Astrocyte (in vitro differentiated cells and primary cell): ENCODE measurements around the gene DNAH14.

Experiments
- EZH2 ChIP-seq: IDR thresholded peaks from 2 replicates; pipeline ENCODE4 v1.6.1; 2012; ENCODE audit warnings: mild to moderate bottlenecking, low read length, inconsistent platforms; ENCODE audit not compliant: insufficient read depth
- TF ChIP-seq, protein P1 (sequence below): IDR thresholded peaks from 2 replicates; pipeline ENCODE4 v1.5.1; 2011; ENCODE audit warnings: low read depth, mild to moderate bottlenecking, inconsistent platforms, low read length, moderate library complexity; ENCODE audit not compliant: insufficient read depth

- TF ChIP-seq, protein P1, sequence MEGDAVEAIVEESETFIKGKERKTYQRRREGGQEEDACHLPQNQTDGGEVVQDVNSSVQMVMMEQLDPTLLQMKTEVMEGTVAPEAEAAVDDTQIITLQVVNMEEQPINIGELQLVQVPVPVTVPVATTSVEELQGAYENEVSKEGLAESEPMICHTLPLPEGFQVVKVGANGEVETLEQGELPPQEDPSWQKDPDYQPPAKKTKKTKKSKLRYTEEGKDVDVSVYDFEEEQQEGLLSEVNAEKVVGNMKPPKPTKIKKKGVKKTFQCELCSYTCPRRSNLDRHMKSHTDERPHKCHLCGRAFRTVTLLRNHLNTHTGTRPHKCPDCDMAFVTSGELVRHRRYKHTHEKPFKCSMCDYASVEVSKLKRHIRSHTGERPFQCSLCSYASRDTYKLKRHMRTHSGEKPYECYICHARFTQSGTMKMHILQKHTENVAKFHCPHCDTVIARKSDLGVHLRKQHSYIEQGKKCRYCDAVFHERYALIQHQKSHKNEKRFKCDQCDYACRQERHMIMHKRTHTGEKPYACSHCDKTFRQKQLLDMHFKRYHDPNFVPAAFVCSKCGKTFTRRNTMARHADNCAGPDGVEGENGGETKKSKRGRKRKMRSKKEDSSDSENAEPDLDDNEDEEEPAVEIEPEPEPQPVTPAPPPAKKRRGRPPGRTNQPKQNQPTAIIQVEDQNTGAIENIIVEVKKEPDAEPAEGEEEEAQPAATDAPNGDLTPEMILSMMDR: no peak
- no peak for TF ChIP-seq EZH2
Observed at GRCh38 chr1:224929335-224930237, at the start of gene DNAH14.
